ENCODE measurements around the gene MRPL37.

The MRPL37 gene

DNA sequence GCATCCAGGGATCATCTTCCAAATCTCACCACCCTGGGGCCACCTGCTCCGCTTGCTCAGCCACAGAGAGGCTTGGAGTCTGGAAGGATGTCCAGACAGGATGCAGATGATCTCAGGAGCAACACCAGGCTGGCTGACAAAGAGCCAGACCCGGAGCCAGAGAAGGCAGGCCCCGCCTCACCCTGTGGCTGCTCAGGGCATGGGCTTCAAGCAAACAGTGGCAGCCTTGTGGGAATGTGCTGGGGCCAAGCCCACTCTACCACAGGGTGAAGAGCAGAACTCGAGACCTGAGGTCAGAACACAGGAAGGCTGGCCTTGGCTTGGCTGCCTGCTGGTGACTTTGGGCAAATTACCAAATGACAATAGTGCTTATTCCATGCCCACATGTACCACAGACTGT lies 45.5 kb downstream of the MRPL37 start:
- H3K9ac ChIP-seq (ENCODE audit: low read depth, low read length, poor library complexity, severe bottlenecking), result no peak overlapping the region
- H3K4me2 ChIP-seq (ENCODE audit: low read depth, low read length, poor library complexity, severe bottlenecking), result no peak overlapping the region
- no peaks in the 10 kb centered on the region for H3K27me3 ChIP-seq (ENCODE audit: insufficient read depth, low read length, poor library complexity, severe bottlenecking)
- no peaks in the 10 kb centered on the region for H3K9me2 ChIP-seq (replicated peaks; ENCODE audit: low read depth, low read length)
- H4K20me1 ChIP-seq (ENCODE audit: insufficient read depth, low read length, poor library complexity, severe bottlenecking), result no peaks in the 10 kb centered on the region
- no peaks in the 10 kb centered on the region for H3K9me3 ChIP-seq (ENCODE audit: insufficient read depth, low read depth, low read length)
- H3K79me2 ChIP-seq (ENCODE audit: insufficient read depth, low read length), result no peaks in the 10 kb centered on the region
- no peaks in the 10 kb centered on the region for H3K4me1 ChIP-seq (ENCODE audit: insufficient read depth, low read length, poor library complexity, severe bottlenecking)
- no peaks in the 10 kb centered on the region for H3F3A ChIP-seq (ENCODE audit: low read depth)
- H3K4me3 ChIP-seq (ENCODE audit: low read length, poor library complexity, severe bottlenecking), result no peak overlapping the region
- TF ChIP-seq EZH2phosphoT487 (IDR thresholded peaks at IDR 0.05; ENCODE audit: borderline replicate concordance), result no peak
- TF ChIP-seq, protein P1, sequence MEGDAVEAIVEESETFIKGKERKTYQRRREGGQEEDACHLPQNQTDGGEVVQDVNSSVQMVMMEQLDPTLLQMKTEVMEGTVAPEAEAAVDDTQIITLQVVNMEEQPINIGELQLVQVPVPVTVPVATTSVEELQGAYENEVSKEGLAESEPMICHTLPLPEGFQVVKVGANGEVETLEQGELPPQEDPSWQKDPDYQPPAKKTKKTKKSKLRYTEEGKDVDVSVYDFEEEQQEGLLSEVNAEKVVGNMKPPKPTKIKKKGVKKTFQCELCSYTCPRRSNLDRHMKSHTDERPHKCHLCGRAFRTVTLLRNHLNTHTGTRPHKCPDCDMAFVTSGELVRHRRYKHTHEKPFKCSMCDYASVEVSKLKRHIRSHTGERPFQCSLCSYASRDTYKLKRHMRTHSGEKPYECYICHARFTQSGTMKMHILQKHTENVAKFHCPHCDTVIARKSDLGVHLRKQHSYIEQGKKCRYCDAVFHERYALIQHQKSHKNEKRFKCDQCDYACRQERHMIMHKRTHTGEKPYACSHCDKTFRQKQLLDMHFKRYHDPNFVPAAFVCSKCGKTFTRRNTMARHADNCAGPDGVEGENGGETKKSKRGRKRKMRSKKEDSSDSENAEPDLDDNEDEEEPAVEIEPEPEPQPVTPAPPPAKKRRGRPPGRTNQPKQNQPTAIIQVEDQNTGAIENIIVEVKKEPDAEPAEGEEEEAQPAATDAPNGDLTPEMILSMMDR (conservative IDR thresholded peaks at IDR 0.05; ENCODE audit: low read length), result no peak
- H2AFZ ChIP-seq (ENCODE audit: low read length), result no peak overlapping the region
- H3K36me3 ChIP-seq (ENCODE audit: insufficient read depth, low read length), result peaks cover 65% of the 10 kb centered on the region; the same call in 1 of the 2 replicates

DNA sequence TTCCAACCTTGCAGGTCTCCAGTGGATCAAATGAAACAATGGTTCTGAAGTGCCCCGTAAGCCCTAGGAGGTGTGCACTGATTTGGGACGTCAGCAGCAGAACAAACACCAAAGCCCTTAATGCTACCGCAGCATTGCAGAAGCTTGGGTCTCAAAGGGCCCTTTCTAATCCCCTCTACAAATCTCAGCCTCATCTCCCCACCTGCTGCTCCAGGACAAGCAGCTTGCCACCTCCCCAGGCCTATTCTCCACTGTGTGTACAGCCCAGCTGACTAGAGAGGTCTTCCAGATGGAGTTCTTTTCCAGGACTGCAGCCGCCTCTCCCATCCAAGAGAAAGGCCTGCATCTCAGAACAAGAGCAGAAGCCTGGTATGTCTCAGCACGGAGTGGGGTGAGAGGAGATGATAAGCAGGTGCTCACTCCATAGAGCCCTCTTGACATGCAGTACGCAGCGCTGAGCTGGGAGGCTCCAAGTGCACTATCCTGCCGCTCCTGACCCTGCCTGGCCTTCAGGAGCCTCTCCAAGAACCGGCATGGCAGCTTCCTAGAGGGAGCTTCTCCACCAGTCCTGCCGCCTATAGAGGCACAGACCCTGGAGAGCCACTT lies 46.3 kb downstream of the MRPL37 start:
- Histone ChIP-seq H3K4me1 (ENCODE audit: insufficient read depth, low read length, poor library complexity, severe bottlenecking) (no peaks in the 10 kb centered on the region), H3K36me3 (ENCODE audit: insufficient read depth, low read length) (peaks cover 66% of the 10 kb centered on the region; the same call in 1 of the 2 replicates), H3K4me2 (ENCODE audit: low read depth, low read length, poor library complexity, severe bottlenecking) (no peak overlapping the region), H3K9ac (ENCODE audit: low read depth, low read length, poor library complexity, severe bottlenecking) (no peak overlapping the region), H3K4me3 (ENCODE audit: low read length, poor library complexity, severe bottlenecking) (no peak overlapping the region), H3K9me3 (ENCODE audit: insufficient read depth, low read depth, low read length) (no peaks in the 10 kb centered on the region), H3F3A (ENCODE audit: low read depth) (no peaks in the 10 kb centered on the region), H4K20me1 (ENCODE audit: insufficient read depth, low read length, poor library complexity, severe bottlenecking) (no peaks in the 10 kb centered on the region), H3K27me3 (ENCODE audit: insufficient read depth, low read length, poor library complexity, severe bottlenecking) (no peaks in the 10 kb centered on the region), H2AFZ (ENCODE audit: low read length) (no peak overlapping the region), H3K9me2 (replicated peaks; ENCODE audit: low read depth, low read length) (no peaks in the 10 kb centered on the region), H3K79me2 (ENCODE audit: insufficient read depth, low read length) (no peaks in the 10 kb centered on the region)
- no peak for TF ChIP-seq EZH2phosphoT487 (IDR thresholded peaks at IDR 0.05; ENCODE audit: borderline replicate concordance)
- TF ChIP-seq, protein P1 (conservative IDR thresholded peaks at IDR 0.05; ENCODE audit: low read length), result no peak

DNA sequence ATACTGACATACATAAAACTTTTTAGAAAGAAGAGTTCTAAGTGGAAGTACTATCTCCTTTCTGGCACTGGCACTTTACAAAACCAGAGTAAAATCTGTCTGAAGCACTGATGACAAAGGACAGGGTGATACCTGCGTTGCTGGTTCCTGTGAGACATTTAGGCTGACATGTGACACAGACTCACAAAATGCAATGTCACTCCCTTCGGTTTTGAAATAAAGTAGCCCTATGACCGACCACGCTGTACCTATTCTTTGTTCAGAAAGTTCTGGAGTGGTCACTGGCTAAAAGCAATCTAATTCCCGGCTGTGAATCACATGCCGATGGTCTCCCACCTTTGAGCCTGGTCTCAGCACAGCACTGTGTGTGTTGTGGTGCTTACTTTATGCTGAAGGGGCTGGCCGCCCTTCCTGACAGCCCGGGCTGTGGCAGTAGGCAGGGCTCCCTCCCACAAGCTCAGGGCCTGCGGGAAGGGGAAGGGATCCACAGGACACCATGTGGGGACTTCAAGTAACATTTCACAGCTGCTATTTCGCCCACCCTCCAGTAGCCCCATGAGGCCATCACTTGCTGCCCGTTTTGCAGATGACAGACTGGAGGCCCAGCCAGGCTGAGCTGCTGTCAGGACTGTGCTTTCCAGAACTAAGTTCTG lies 48.0 kb downstream of the MRPL37 start:
- no peak for TF ChIP-seq EZH2phosphoT487 (IDR thresholded peaks at IDR 0.05; ENCODE audit: borderline replicate concordance)
- TF ChIP-seq, protein P1 (conservative IDR thresholded peaks at IDR 0.05; ENCODE audit: low read length), result no peak
- Histone ChIP-seq H3K79me2 (ENCODE audit: insufficient read depth, low read length) (no peaks in the 10 kb centered on the region), H3K27me3 (ENCODE audit: insufficient read depth, low read length, poor library complexity, severe bottlenecking) (no peaks in the 10 kb centered on the region), H3K4me3 (ENCODE audit: low read length, poor library complexity, severe bottlenecking) (no peak overlapping the region), H3K4me1 (ENCODE audit: insufficient read depth, low read length, poor library complexity, severe bottlenecking) (no peaks in the 10 kb centered on the region), H3K9me3 (ENCODE audit: insufficient read depth, low read depth, low read length) (no peaks in the 10 kb centered on the region), H3K9ac (ENCODE audit: low read depth, low read length, poor library complexity, severe bottlenecking) (no peak overlapping the region), H3K36me3 (ENCODE audit: insufficient read depth, low read length) (peaks cover 63% of the 10 kb centered on the region; the same call in 1 of the 2 replicates), H3K4me2 (ENCODE audit: low read depth, low read length, poor library complexity, severe bottlenecking) (no peak overlapping the region), H4K20me1 (ENCODE audit: insufficient read depth, low read length, poor library complexity, severe bottlenecking) (no peaks in the 10 kb centered on the region), H3K9me2 (replicated peaks; ENCODE audit: low read depth, low read length) (no peaks in the 10 kb centered on the region), H3F3A (ENCODE audit: low read depth) (no peaks in the 10 kb centered on the region), H2AFZ (ENCODE audit: low read length) (no peak overlapping the region)

All from Loucy (cell line).